NK-92 treated with Interleukin-12 subunit alpha and Interleukin-12 subunit beta, amount 100 ng/mL, for 24 hours (cell line): Measurements from ENCODE around the gene OSBPL2.

Experiments
- DNase-seq: peaks from one replicate; lab custom pipeline; 2025; lab: John Stamatoyannopoulos, UW

The OSBPL2 gene

GRCh38 chr20:62313460-62314338 lies 75.4 kb downstream of the OSBPL2 start:
- no peak for DNase-seq

- DNase-seq = no peak
These were observed 76.0 kb downstream of the OSBPL2 start for GRCh38 chr20:62314339-62314638.

- DNase-seq = no peak
These were observed 76.5 kb downstream of the OSBPL2 start for GRCh38 chr20:62314711-62315302.

- no peak for DNase-seq
These were observed 77.5 kb downstream of the OSBPL2 start for GRCh38 chr20:62315773-62316172.

- no peak for DNase-seq
These were observed 78.2 kb downstream of the OSBPL2 start for GRCh38 chr20:62316331-62317166.

- no peak for DNase-seq
These were observed 78.9 kb downstream of the OSBPL2 start for GRCh38 chr20:62317167-62317655.

- DNase-seq = no peak
These were observed 80.4 kb downstream of the OSBPL2 start for GRCh38 chr20:62318400-62319345.

GRCh38 chr20:62319346-62319909 lies 81.1 kb downstream of the OSBPL2 start:
- DNase-seq = no peak

- no peak for DNase-seq
These were observed 82.4 kb downstream of the OSBPL2 start for GRCh38 chr20:62320581-62321354.

GRCh38 chr20:62321521-62321948 lies 83.2 kb downstream of the OSBPL2 start:
- DNase-seq = peak; percentile 38

GRCh38 chr20:62321975-62322374 lies 83.7 kb downstream of the OSBPL2 start:
- no peak for DNase-seq

GRCh38 chr20:62322492-62323041 lies 84.2 kb downstream of the OSBPL2 start:
- no peak for DNase-seq

- DNase-seq = no peak
These were observed 85.0 kb downstream of the OSBPL2 start for GRCh38 chr20:62323146-62323979.

- no peak for DNase-seq
These were observed 85.9 kb downstream of the OSBPL2 start for GRCh38 chr20:62323980-62324906.

GRCh38 chr20:62325172-62325905 lies 87.0 kb downstream of the OSBPL2 start:
- DNase-seq = no peak

GRCh38 chr20:62326559-62326958 lies 88.2 kb downstream of the OSBPL2 start:
- DNase-seq = no peak
